ENCODE data around the gene RIPPLY3.

Gene RIPPLY3
- total RNA-seq = 0 reads per million in 3 donors

- Histone ChIP-seq H3K36me3 (ENCODE audit: control insufficient read depth, insufficient read depth, low read length) (no peaks in the 10 kb centered on the region), H3K4me3 (ENCODE audit: insufficient read depth, low read depth, low read length, poor library complexity, severe bottlenecking) (peak within 1 kb of the TSS; percentile 61), H3K27ac (ENCODE audit: insufficient read depth, low read length, poor library complexity, severe bottlenecking) (no peak within 1 kb of the TSS), H3K9me3 (ENCODE audit: control insufficient read depth, low read length) (no peaks in the 10 kb centered on the region), H3K27me3 (replicated peaks; ENCODE audit: control insufficient read depth, insufficient read depth, low read length, poor library complexity, severe bottlenecking) (peaks cover 3% of the 10 kb centered on the region), H3K4me1 (ENCODE audit: control insufficient read depth, insufficient read depth, low read length, poor library complexity, severe bottlenecking) (peaks cover 13% of the 10 kb centered on the region)
- DNase-seq = no peak
Measured at GRCh38 chr21:37006486-37007291, at the start of gene RIPPLY3. Gene RIPPLY3 (plus strand): TSS chr21:37006702. CDS start chr21:37006773, 71 bp downstream.

DNA sequence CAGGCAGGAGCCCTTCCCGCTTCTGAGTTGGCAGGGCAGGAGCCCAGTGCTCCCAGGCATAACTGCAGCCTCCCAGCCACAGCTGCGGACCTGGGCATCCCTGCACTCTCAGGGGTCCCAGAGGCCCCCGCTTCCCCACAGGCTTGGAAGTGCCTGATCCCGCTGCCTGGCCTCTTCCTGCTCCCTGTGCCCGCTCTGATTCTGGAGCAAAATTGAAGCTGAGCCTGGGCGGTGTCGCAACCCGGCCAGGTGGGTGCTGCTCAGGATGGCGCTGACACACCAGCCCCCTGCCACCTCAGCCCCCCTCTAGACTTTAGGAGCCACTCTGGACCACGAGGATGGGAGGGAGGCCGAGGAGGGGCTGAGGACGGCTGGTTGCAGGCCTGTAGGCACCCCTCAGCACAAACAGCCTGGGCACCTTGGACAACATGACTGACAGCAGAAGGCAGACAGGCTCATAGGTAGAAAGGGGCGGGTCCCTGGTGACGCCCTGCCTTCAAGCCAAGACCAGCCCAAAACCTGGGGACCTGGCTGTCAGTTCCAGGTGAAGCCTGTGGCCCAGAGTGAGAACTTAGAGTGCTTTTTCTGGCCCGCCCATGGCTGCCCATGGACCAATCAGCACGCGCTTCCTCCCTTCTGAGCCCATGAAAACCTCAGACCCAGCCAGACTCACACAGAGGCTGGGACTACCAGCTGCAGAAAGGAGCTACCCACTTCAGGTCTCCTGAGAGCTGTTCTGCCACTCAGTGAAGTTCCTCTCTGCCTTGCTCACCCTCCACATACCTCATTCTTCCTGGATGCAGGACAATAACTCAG lies 47.3 kb upstream of the RIPPLY3 start:
- H3K4me3 ChIP-seq (ENCODE audit: insufficient read depth, low read depth, low read length, poor library complexity, severe bottlenecking) = no peak overlapping the region
- H3K9me3 ChIP-seq (ENCODE audit: control insufficient read depth, low read length) = no peaks in the 10 kb centered on the region
- no peaks in the 10 kb centered on the region for H3K4me1 ChIP-seq (ENCODE audit: control insufficient read depth, insufficient read depth, low read length, poor library complexity, severe bottlenecking)
- no peak for DNase-seq
- peaks cover 4% of the 10 kb centered on the region for H3K36me3 ChIP-seq (ENCODE audit: control insufficient read depth, insufficient read depth, low read length)
- no peak overlapping the region for H3K27ac ChIP-seq (ENCODE audit: insufficient read depth, low read length, poor library complexity, severe bottlenecking)
- no peaks in the 10 kb centered on the region for H3K27me3 ChIP-seq (replicated peaks; ENCODE audit: control insufficient read depth, insufficient read depth, low read length, poor library complexity, severe bottlenecking)

GRCh38 chr21:36960676-36961284 lies 45.7 kb upstream of the RIPPLY3 start:
- no peak overlapping the region for H3K27ac ChIP-seq (ENCODE audit: insufficient read depth, low read length, poor library complexity, severe bottlenecking)
- H3K36me3 ChIP-seq (ENCODE audit: control insufficient read depth, insufficient read depth, low read length) = peaks cover 4% of the 10 kb centered on the region
- H3K4me3 ChIP-seq (ENCODE audit: insufficient read depth, low read depth, low read length, poor library complexity, severe bottlenecking) = no peak overlapping the region
- no peaks in the 10 kb centered on the region for H3K9me3 ChIP-seq (ENCODE audit: control insufficient read depth, low read length)
- no peaks in the 10 kb centered on the region for H3K27me3 ChIP-seq (replicated peaks; ENCODE audit: control insufficient read depth, insufficient read depth, low read length, poor library complexity, severe bottlenecking)
- H3K4me1 ChIP-seq (ENCODE audit: control insufficient read depth, insufficient read depth, low read length, poor library complexity, severe bottlenecking) = no peaks in the 10 kb centered on the region
- DNase-seq = no peak

GRCh38 chr21:36962098-36962780 lies 44.3 kb upstream of the RIPPLY3 start:
- Histone ChIP-seq H3K4me3 (ENCODE audit: insufficient read depth, low read depth, low read length, poor library complexity, severe bottlenecking) (no peak overlapping the region), H3K4me1 (ENCODE audit: control insufficient read depth, insufficient read depth, low read length, poor library complexity, severe bottlenecking) (peaks cover 4% of the 10 kb centered on the region), H3K27ac (ENCODE audit: insufficient read depth, low read length, poor library complexity, severe bottlenecking) (no peak overlapping the region), H3K27me3 (replicated peaks; ENCODE audit: control insufficient read depth, insufficient read depth, low read length, poor library complexity, severe bottlenecking) (no peaks in the 10 kb centered on the region), H3K36me3 (ENCODE audit: control insufficient read depth, insufficient read depth, low read length) (peaks cover 4% of the 10 kb centered on the region), H3K9me3 (ENCODE audit: control insufficient read depth, low read length) (no peaks in the 10 kb centered on the region)
- DNase-seq = no peak

DNA sequence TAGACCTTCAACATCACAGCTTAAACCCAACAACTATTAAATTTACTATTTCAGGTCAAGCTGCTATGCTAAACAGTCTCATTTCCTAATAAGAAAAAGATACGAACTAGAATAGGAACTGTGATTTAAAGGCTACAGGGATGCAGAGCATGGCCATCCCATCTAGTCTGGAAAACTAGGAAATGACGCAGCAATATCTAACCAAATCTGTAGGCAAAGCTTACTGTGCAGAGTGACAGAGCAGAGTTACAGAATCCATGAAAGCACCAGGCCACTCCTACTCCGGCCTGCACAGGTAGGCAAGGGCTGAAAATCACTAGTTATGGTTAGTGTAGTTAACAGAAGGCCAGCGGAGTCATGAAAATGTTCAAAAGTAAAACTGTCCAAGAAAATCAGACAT lies 42.1 kb upstream of the RIPPLY3 start:
- H3K9me3 ChIP-seq (ENCODE audit: control insufficient read depth, low read length) = no peaks in the 10 kb centered on the region

GRCh38 chr21:36964827-36965719 lies 41.4 kb upstream of the RIPPLY3 start:
- no peak overlapping the region for H3K27ac ChIP-seq (ENCODE audit: insufficient read depth, low read length, poor library complexity, severe bottlenecking)
- peaks cover 4% of the 10 kb centered on the region for H3K36me3 ChIP-seq (ENCODE audit: control insufficient read depth, insufficient read depth, low read length)
- DNase-seq = no peak
- H3K4me3 ChIP-seq (ENCODE audit: insufficient read depth, low read depth, low read length, poor library complexity, severe bottlenecking) = no peak overlapping the region
- no peaks in the 10 kb centered on the region for H3K27me3 ChIP-seq (replicated peaks; ENCODE audit: control insufficient read depth, insufficient read depth, low read length, poor library complexity, severe bottlenecking)
- no peaks in the 10 kb centered on the region for H3K9me3 ChIP-seq (ENCODE audit: control insufficient read depth, low read length)
- H3K4me1 ChIP-seq (ENCODE audit: control insufficient read depth, insufficient read depth, low read length, poor library complexity, severe bottlenecking) = peaks cover 4% of the 10 kb centered on the region

More for the DNA sequence above, 42.1 kb upstream of the RIPPLY3 start:
- peaks cover 4% of the 10 kb centered on the region for H3K4me1 ChIP-seq (ENCODE audit: control insufficient read depth, insufficient read depth, low read length, poor library complexity, severe bottlenecking)
- no peak overlapping the region for H3K27ac ChIP-seq (ENCODE audit: insufficient read depth, low read length, poor library complexity, severe bottlenecking)
- no peak for DNase-seq
- no peak overlapping the region for H3K4me3 ChIP-seq (ENCODE audit: insufficient read depth, low read depth, low read length, poor library complexity, severe bottlenecking)
- H3K27me3 ChIP-seq (replicated peaks; ENCODE audit: control insufficient read depth, insufficient read depth, low read length, poor library complexity, severe bottlenecking) = no peaks in the 10 kb centered on the region
- peaks cover 4% of the 10 kb centered on the region for H3K36me3 ChIP-seq (ENCODE audit: control insufficient read depth, insufficient read depth, low read length)

DNA sequence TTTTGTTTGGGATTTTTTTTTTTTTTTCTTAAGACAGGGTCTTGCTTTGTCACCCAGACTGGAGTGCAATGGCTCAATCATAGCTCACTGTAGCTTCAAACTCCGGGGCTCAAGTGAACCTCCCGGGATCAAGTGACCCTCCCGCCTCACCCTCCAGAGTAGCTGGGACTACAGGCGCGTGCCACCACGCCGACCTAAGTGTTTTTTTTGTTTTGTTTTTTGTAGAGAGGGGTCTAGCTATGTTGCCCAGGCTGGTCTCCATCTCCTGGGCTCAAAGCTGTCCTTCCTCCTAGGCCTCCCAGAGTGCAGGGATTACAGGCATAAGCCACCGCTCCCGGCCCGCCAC lies 40.8 kb upstream of the RIPPLY3 start:
- H3K27ac ChIP-seq (ENCODE audit: insufficient read depth, low read length, poor library complexity, severe bottlenecking) = peak overlapping the region; percentile 53
- H3K27me3 ChIP-seq (replicated peaks; ENCODE audit: control insufficient read depth, insufficient read depth, low read length, poor library complexity, severe bottlenecking) = no peaks in the 10 kb centered on the region
- no peaks in the 10 kb centered on the region for H3K36me3 ChIP-seq (ENCODE audit: control insufficient read depth, insufficient read depth, low read length)
- H3K4me1 ChIP-seq (ENCODE audit: control insufficient read depth, insufficient read depth, low read length, poor library complexity, severe bottlenecking) = peaks cover 4% of the 10 kb centered on the region
- peak overlapping the region; percentile 52 for H3K4me3 ChIP-seq (ENCODE audit: insufficient read depth, low read depth, low read length, poor library complexity, severe bottlenecking)
- DNase-seq = no peak
- no peaks in the 10 kb centered on the region for H3K9me3 ChIP-seq (ENCODE audit: control insufficient read depth, low read length)

GRCh38 chr21:36966066-36966820 lies 40.3 kb upstream of the RIPPLY3 start, which contains the start of gene HLCS:
Gene HLCS (minus strand): TSS chr21:36966669. CDS start chr21:36966638, 31 bp downstream.
- peak; percentile 61 to 66 (median 62) for DNase-seq
- Histone ChIP-seq H3K4me1 (ENCODE audit: control insufficient read depth, insufficient read depth, low read length, poor library complexity, severe bottlenecking) (peaks cover 4% of the 10 kb centered on the region), H3K4me3 (ENCODE audit: insufficient read depth, low read depth, low read length, poor library complexity, severe bottlenecking) (peak within 1 kb of the TSS; percentile 52), H3K27me3 (replicated peaks; ENCODE audit: control insufficient read depth, insufficient read depth, low read length, poor library complexity, severe bottlenecking) (no peaks in the 10 kb centered on the region), H3K27ac (ENCODE audit: insufficient read depth, low read length, poor library complexity, severe bottlenecking) (peak within 1 kb of the TSS; percentile 54), H3K36me3 (ENCODE audit: control insufficient read depth, insufficient read depth, low read length) (no peaks in the 10 kb centered on the region), H3K9me3 (ENCODE audit: control insufficient read depth, low read length) (no peaks in the 10 kb centered on the region)

All from effector memory CD4-positive, alpha-beta T cell (primary cell).